Thyroid gland (tissue), 4 donors: ENCODE results near the gene CRISPLD2. TPM values are rescaled to one million over a fixed set of nuclear protein-coding genes. Genes with fewer than 3 reads are reported as not detected.

Source experiments
- DNase-seq, 2 donors: peaks; one replicate each; pipeline ENCODE4 v3.0.0-alpha.2; 2019
- H3K27ac ChIP-seq, 3 donors: fragments of 200-600 bp; sonication (generic); 1 replicate in 2 of 3; 2 replicates in 1 of 3; pipeline ENCODE4 v1.5.1; 2016 to 2019; ENCODE audit warnings: mild to moderate bottlenecking in 1 of 3, moderate library complexity in 1 of 3
- H3K27me3 ChIP-seq: fragments of 200-600 bp; sonication (generic); one replicate; pipeline ENCODE4 v1.5.1; 2019
- H3K36me3 ChIP-seq, 2 donors: fragments of 200-600 bp; sonication (generic); one replicate each; pipeline ENCODE4 v1.5.1; 2016 to 2019
- H3K4me1 ChIP-seq, 2 donors: fragments of 200-600 bp; sonication (generic); one replicate each; pipeline ENCODE4 v1.5.1; 2017 to 2019
- H3K4me3 ChIP-seq, 3 donors: fragments of 200-600 bp; sonication (generic); replicated peaks in 1 of 3; 1 replicate in 2 of 3; 2 replicates in 1 of 3; pipeline ENCODE4 v1.5.1; 2016; ENCODE audit warnings: mild to moderate bottlenecking in 1 of 3
- H3K9me3 ChIP-seq: fragments of 200-600 bp; sonication (generic); one replicate; pipeline ENCODE4 v1.5.1; 2017
- POLR2A ChIP-seq, 2 donors: fragments of 450-650 bp; IDR thresholded peaks; one replicate each; pipeline ENCODE4 v1.6.1; 2017; ENCODE audit warnings: antibody characterized with exemption in 2 of 2, mild to moderate bottlenecking in 2 of 2, moderate library complexity in 1 of 2
- WGBS, 2 donors: methylation state at CpG; one replicate each; pipeline ENCODE4 v1.1.5; 2017; 5-methylcytosine and 5-hydroxymethylcytosine counted together
- intact Hi-C: fragments of 100-400 bp; cut with DNase I; formaldehyde crosslinking; loops from one replicate; pipeline ENCODE4 v1.15.1; 2023
- total RNA-seq, 4 donors: library from RNA; depleted of rRNA; stranded (reverse); fragments of >200 nt; gene quantifications; one replicate each; pipeline ENCODE4 v1.2.3, GENCODE V29; 2016
- TF ChIP-seq, protein P1 (sequence below), 6 experiments: fragments of 200-600 bp in 3 of 6; fragments of 450-650 bp in 3 of 6; sonication (generic) in 3 of 6; IDR thresholded peaks; one replicate each; pipeline ENCODE4 v1.5.1; 2016 to 2019; ENCODE audit warnings: antibody characterized with exemption in 6 of 6, mild to moderate bottlenecking in 2 of 6, inconsistent platforms in 1 of 6, moderate library complexity in 1 of 6

CRISPLD2 gene
- total RNA-seq, 4 donors from 2014 or later = 48.0 to 261 (median 108) TPM

DNA sequence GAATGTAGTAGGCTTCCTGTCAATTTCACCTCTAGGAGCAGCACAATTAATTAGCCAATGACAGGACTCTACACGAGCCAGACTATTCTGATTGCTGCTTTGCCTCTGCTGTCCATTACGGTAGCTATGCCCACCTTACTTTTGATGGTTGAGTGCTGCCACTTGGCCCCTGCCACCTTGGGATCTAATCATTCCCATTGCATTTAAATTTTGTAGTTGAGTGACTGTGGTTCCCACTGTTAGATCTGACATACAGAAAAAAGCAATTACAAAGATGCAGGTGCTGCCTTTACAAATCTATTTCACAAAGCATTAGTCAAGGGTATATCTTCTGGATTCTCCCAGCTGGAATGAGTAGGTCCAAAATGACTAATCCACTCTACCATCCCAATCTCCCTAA is 39.9 kb downstream of the CRISPLD2 start:
- H3K4me3 ChIP-seq = no peak overlapping the region
- no peak overlapping the region for H3K27ac ChIP-seq
- intact Hi-C loops = no loop called here
- no peak for DNase-seq
- no peaks in the 10 kb centered on the region for H3K36me3 ChIP-seq
- H3K9me3 ChIP-seq = no peaks in the 10 kb centered on the region
- no peaks in the 10 kb centered on the region for H3K27me3 ChIP-seq
- no peak for TF ChIP-seq POLR2A (IDR thresholded peaks at IDR 0.05)
- TF ChIP-seq, protein P1, sequence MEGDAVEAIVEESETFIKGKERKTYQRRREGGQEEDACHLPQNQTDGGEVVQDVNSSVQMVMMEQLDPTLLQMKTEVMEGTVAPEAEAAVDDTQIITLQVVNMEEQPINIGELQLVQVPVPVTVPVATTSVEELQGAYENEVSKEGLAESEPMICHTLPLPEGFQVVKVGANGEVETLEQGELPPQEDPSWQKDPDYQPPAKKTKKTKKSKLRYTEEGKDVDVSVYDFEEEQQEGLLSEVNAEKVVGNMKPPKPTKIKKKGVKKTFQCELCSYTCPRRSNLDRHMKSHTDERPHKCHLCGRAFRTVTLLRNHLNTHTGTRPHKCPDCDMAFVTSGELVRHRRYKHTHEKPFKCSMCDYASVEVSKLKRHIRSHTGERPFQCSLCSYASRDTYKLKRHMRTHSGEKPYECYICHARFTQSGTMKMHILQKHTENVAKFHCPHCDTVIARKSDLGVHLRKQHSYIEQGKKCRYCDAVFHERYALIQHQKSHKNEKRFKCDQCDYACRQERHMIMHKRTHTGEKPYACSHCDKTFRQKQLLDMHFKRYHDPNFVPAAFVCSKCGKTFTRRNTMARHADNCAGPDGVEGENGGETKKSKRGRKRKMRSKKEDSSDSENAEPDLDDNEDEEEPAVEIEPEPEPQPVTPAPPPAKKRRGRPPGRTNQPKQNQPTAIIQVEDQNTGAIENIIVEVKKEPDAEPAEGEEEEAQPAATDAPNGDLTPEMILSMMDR (IDR thresholded peaks at IDR 0.05) = no peak
- no peaks in the 10 kb centered on the region for H3K4me1 ChIP-seq
- WGBS, 2 donors = 97 to 98% methylated on average over 2 of the region's 2 CpGs

GRCh38 chr16:84860383-84860782 is 40.6 kb downstream of the CRISPLD2 start:
- H3K9me3 ChIP-seq = no peaks in the 10 kb centered on the region
- H3K27ac ChIP-seq = no peak overlapping the region
- H3K4me1 ChIP-seq = no peaks in the 10 kb centered on the region
- no peaks in the 10 kb centered on the region for H3K27me3 ChIP-seq
- intact Hi-C loops = no loop called here
- no peak for DNase-seq
- WGBS, 2 donors = 93 to 96% methylated on average over 9 of the region's 9 CpGs
- no peak for TF ChIP-seq POLR2A (IDR thresholded peaks at IDR 0.05)
- TF ChIP-seq, protein P1 (IDR thresholded peaks at IDR 0.05) = no peak
- H3K4me3 ChIP-seq = no peak overlapping the region
- no peaks in the 10 kb centered on the region for H3K36me3 ChIP-seq

- H3K9me3 ChIP-seq = no peaks in the 10 kb centered on the region
- WGBS, 2 donors = 94 to 95% methylated on average over 7 of the region's 7 CpGs
- no peaks in the 10 kb centered on the region for H3K4me1 ChIP-seq
- intact Hi-C loops = no loop called here
- TF ChIP-seq, protein P1 (IDR thresholded peaks at IDR 0.05) = no peak
- DNase-seq = no peak
- H3K27ac ChIP-seq = no peak overlapping the region
- H3K36me3 ChIP-seq = no peaks in the 10 kb centered on the region
- no peaks in the 10 kb centered on the region for H3K27me3 ChIP-seq
- H3K4me3 ChIP-seq = no peak overlapping the region
Observed at GRCh38 chr16:84861671-84862070, 41.9 kb downstream of the CRISPLD2 start.

GRCh38 chr16:84862804-84863480 is 43.2 kb downstream of the CRISPLD2 start:
- Histone ChIP-seq H3K27me3 (no peaks in the 10 kb centered on the region), H3K9me3 (no peaks in the 10 kb centered on the region), H3K4me1 (no peaks in the 10 kb centered on the region), H3K36me3 (peaks cover 0 to 4% of the 10 kb centered on the region in 2 donors), H3K27ac (no peak overlapping the region), H3K4me3 (no peak overlapping the region)
- intact Hi-C loops = no loop called here
- no peak for TF ChIP-seq POLR2A (IDR thresholded peaks at IDR 0.05)
- TF ChIP-seq, protein P1 (IDR thresholded peaks at IDR 0.05) = no peak
- WGBS, 2 donors = 79 to 83% methylated on average over 8 of the region's 8 CpGs
- DNase-seq = no peak

GRCh38 chr16:84863481-84863814 is 43.7 kb downstream of the CRISPLD2 start:
- H3K36me3 ChIP-seq = peaks cover 0 to 9% of the 10 kb centered on the region in 2 donors
- 90 to 99% methylated on average over 8 of the region's 8 CpGs for WGBS, 2 donors

More at GRCh38 chr16:84863481-84863814, 43.7 kb downstream of the CRISPLD2 start:
- H3K9me3 ChIP-seq = no peaks in the 10 kb centered on the region
- H3K4me1 ChIP-seq = no peaks in the 10 kb centered on the region
- no peak overlapping the region for H3K27ac ChIP-seq
- no peak overlapping the region for H3K4me3 ChIP-seq
- H3K27me3 ChIP-seq = no peaks in the 10 kb centered on the region
- no peak for DNase-seq
- TF ChIP-seq, protein P1 (IDR thresholded peaks at IDR 0.05) = no peak
- TF ChIP-seq POLR2A (IDR thresholded peaks at IDR 0.05) = no peak
- intact Hi-C loops = no loop called here
